Gastrocnemius medialis (tissue), 4 donors: ENCODE measurements around the gene CHST3. TPM values are rescaled to one million over a fixed set of nuclear protein-coding genes. Genes with fewer than 3 reads are reported as not detected.

ENCODE experiments used
- ATAC-seq, 2 donors: fragments of 150-250 bp; one replicate each; pipeline ENCODE4 v1.9.1; 2016
- DNase-seq, 2 donors: peaks; one replicate each; pipeline ENCODE4 v3.0.0-alpha.2; 2019
- H3K27ac ChIP-seq, 4 donors: fragments of 200-600 bp; sonication (generic); 1 replicate in 1 of 4; 2 replicates in 3 of 4; pipeline ENCODE4 v1.5.1; 2016 to 2018; ENCODE audit warnings: mild to moderate bottlenecking in 2 of 4, moderate library complexity in 1 of 4
- H3K27me3 ChIP-seq, 3 donors: fragments of 200-600 bp; sonication (generic) in 2 of 3; 1 replicate in 1 of 3; 2 replicates in 2 of 3; pipeline versions ENCODE4 v1.5.1 to v1.6.0; 2016 to 2019; ENCODE audit warnings: mild to moderate bottlenecking in 1 of 3, moderate library complexity in 1 of 3
- H3K36me3 ChIP-seq, 2 donors: fragments of 200-600 bp; sonication (generic) in 1 of 2; one replicate each; pipeline ENCODE4 v1.5.1; 2017 to 2018
- H3K4me1 ChIP-seq, 2 donors: fragments of 200-600 bp; sonication (generic) in 1 of 2; one replicate each; pipeline ENCODE4 v1.5.1; 2016 to 2017; ENCODE audit warnings: mild to moderate bottlenecking in 2 of 2
- H3K4me3 ChIP-seq, 4 donors: fragments of 200-600 bp; sonication (generic) in 3 of 4; 1 replicate in 1 of 4; 2 replicates in 3 of 4; pipeline ENCODE4 v1.5.1; 2016 to 2019; ENCODE audit warnings: mild to moderate bottlenecking in 2 of 4
- H3K9me3 ChIP-seq, 3 donors: fragments of 200-600 bp; sonication (generic) in 2 of 3; 1 replicate in 1 of 3; 2 replicates in 2 of 3; pipeline ENCODE4 v1.5.1; 2016 to 2019
- POLR2A ChIP-seq, 2 donors: fragments of 450-650 bp; IDR thresholded peaks; one replicate each; pipeline ENCODE4 v1.6.1; 2017; ENCODE audit warnings: antibody characterized with exemption in 2 of 2, mild to moderate bottlenecking in 2 of 2, moderate library complexity in 2 of 2
- in situ Hi-C, 4 donors: fragments of 200-750 bp; cut with MboI; loops; one replicate each; pipeline versions ENCODE4 v1.15.0 to v1.8.0; 2017; ENCODE audit warnings: low sequenced_read_pairs in 4 of 4
- intact Hi-C: fragments of 100-400 bp; cut with DNase I; formaldehyde crosslinking; loops from one replicate; pipeline ENCODE4 v1.15.1; 2023; ENCODE audit warnings: low total_unique reads
- total RNA-seq, 4 donors: library from RNA; depleted of rRNA; stranded (reverse); fragments of >200 nt; gene quantifications; one replicate each; pipeline versions ENCODE4 v1.1.0 to v1.2.3, GENCODE V29; 2016
- TF ChIP-seq, protein P1 (sequence below), 5 experiments: fragments of 450-650 bp in 3 of 5; fragments of 200-600 bp in 2 of 5; sonication (generic) in 2 of 5; IDR thresholded peaks in 4 of 5; conservative IDR thresholded peaks in 1 of 5; 1 replicate in 4 of 5; 2 replicates in 1 of 5; pipeline ENCODE4 v1.5.1; 2016 to 2019; ENCODE audit warnings: antibody characterized with exemption in 5 of 5, mild to moderate bottlenecking in 3 of 5, moderate library complexity in 3 of 5

CHST3 gene
- total RNA-seq, 4 donors from 2014 or later = 11.5 to 31.6 (median 16.3) TPM

GRCh38 chr10:71927159-71927558 lies 37.0 kb upstream of the CHST3 start:
- no peak for ATAC-seq
- in situ Hi-C loops = no loop called here
- no peak overlapping the region for H3K4me3 ChIP-seq

GRCh38 chr10:71927776-71928592 lies 36.2 kb upstream of the CHST3 start:
- ATAC-seq = no peak
- Histone ChIP-seq H3K4me3 (no peak overlapping the region), H3K36me3 (no peaks in the 10 kb centered on the region), H3K9me3 (no peaks in the 10 kb centered on the region), H3K27me3 (no peaks in the 10 kb centered on the region), H3K27ac (no peak overlapping the region), H3K4me1 (no peaks in the 10 kb centered on the region)
- in situ Hi-C loops (no loop called here), intact Hi-C loops (no loop called here)
- DNase-seq = no peak
- TF ChIP-seq POLR2A (IDR thresholded peaks at IDR 0.05) = no peak
- TF ChIP-seq, protein P1, sequence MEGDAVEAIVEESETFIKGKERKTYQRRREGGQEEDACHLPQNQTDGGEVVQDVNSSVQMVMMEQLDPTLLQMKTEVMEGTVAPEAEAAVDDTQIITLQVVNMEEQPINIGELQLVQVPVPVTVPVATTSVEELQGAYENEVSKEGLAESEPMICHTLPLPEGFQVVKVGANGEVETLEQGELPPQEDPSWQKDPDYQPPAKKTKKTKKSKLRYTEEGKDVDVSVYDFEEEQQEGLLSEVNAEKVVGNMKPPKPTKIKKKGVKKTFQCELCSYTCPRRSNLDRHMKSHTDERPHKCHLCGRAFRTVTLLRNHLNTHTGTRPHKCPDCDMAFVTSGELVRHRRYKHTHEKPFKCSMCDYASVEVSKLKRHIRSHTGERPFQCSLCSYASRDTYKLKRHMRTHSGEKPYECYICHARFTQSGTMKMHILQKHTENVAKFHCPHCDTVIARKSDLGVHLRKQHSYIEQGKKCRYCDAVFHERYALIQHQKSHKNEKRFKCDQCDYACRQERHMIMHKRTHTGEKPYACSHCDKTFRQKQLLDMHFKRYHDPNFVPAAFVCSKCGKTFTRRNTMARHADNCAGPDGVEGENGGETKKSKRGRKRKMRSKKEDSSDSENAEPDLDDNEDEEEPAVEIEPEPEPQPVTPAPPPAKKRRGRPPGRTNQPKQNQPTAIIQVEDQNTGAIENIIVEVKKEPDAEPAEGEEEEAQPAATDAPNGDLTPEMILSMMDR (IDR thresholded peaks at IDR 0.05 in 4 of 5, conservative IDR thresholded peaks at IDR 0.05 in 1 of 5) = no peak

More at GRCh38 chr10:71927159-71927558, 37.0 kb upstream of the CHST3 start:
- Histone ChIP-seq H3K9me3 (no peaks in the 10 kb centered on the region), H3K27me3 (no peaks in the 10 kb centered on the region), H3K27ac (no peak overlapping the region), H3K36me3 (no peaks in the 10 kb centered on the region), H3K4me1 (peaks cover 0 to 4% of the 10 kb centered on the region in 2 donors)
- no peak for DNase-seq
- TF ChIP-seq POLR2A (IDR thresholded peaks at IDR 0.05) = no peak
- TF ChIP-seq, protein P1 (IDR thresholded peaks at IDR 0.05 in 4 of 5, conservative IDR thresholded peaks at IDR 0.05 in 1 of 5) = no peak
- intact Hi-C loops = no loop called here

DNA sequence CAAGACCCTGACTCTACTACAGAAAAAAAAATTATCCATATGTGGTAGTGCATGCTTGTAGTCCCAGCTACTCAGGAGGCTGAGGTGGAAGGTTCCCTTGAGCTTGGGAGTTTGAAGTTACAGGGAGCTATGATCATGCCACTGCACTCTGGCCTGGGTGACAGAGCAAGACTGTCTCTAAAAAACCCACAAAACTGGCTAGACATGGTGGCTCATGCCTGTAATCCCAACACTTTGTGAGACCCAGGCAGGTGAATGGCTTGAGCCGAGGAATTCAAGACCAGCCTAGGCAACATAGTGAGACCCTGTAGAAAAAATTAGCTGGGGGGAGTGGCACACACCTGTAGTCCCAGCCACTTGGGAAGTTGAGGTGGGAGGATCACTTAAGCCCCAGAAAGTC lies 32.9 kb upstream of the CHST3 start:
- intact Hi-C loops (no loop called here), in situ Hi-C loops (no loop called here)
- Histone ChIP-seq H3K27me3 (no peaks in the 10 kb centered on the region), H3K27ac (no peak overlapping the region), H3K4me1 (no peaks in the 10 kb centered on the region), H3K36me3 (no peaks in the 10 kb centered on the region), H3K9me3 (no peaks in the 10 kb centered on the region), H3K4me3 (no peak overlapping the region)
- TF ChIP-seq POLR2A (IDR thresholded peaks at IDR 0.05) = no peak
- TF ChIP-seq, protein P1 (IDR thresholded peaks at IDR 0.05 in 4 of 5, conservative IDR thresholded peaks at IDR 0.05 in 1 of 5) = no peak
- ATAC-seq (no peak), DNase-seq (no peak)

- H3K4me3 ChIP-seq = no peak overlapping the region
- H3K27ac ChIP-seq = no peak overlapping the region
- ATAC-seq (no peak), DNase-seq (no peak)
- H3K9me3 ChIP-seq = no peaks in the 10 kb centered on the region
- intact Hi-C loops (no loop called here), in situ Hi-C loops (no loop called here)
- no peaks in the 10 kb centered on the region for H3K27me3 ChIP-seq
- no peaks in the 10 kb centered on the region for H3K4me1 ChIP-seq
- H3K36me3 ChIP-seq = no peaks in the 10 kb centered on the region
- TF ChIP-seq, protein P1 (IDR thresholded peaks at IDR 0.05 in 4 of 5, conservative IDR thresholded peaks at IDR 0.05 in 1 of 5) = no peak
- TF ChIP-seq POLR2A (IDR thresholded peaks at IDR 0.05) = no peak
These were observed 30.5 kb upstream of the CHST3 start for GRCh38 chr10:71933651-71934050.
